HG03025 (cell line): ENCODE measurements around the gene AP3D1.
"Not testable (repeated sequence)": the region's sequence is repeated elsewhere in the genome, so short reads cannot be mapped to it uniquely, and the experiment has no call there.

Source experiments
- ATAC-seq: cut with Tn5 transposase; IDR thresholded peaks from one replicate; pipeline ENCODE4 v1.9.1; 2021; ENCODE audit warnings: mild to moderate bottlenecking, moderate library complexity; ENCODE audit not compliant: unreplicated experiment, low FRiP score

AP3D1 gene

DNA sequence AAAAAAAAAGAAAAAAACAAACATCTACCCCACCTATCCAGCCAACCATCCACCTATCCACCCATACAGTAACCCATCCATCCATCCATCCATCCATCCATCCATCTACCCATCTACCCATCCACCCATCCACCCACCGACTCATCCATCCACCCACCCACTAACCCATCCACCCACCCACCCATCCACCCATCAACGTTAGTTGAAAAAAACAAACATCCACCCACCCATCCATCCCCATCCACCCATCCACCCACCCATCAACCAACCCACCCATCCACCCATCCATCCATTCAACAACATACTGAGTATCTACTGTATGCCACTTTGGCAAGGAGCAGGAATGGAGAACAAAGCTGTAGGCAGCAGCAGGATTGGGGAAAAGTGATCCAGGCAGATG, 6.1 kb upstream of the AP3D1 start:
- ATAC-seq = no peak

DNA sequence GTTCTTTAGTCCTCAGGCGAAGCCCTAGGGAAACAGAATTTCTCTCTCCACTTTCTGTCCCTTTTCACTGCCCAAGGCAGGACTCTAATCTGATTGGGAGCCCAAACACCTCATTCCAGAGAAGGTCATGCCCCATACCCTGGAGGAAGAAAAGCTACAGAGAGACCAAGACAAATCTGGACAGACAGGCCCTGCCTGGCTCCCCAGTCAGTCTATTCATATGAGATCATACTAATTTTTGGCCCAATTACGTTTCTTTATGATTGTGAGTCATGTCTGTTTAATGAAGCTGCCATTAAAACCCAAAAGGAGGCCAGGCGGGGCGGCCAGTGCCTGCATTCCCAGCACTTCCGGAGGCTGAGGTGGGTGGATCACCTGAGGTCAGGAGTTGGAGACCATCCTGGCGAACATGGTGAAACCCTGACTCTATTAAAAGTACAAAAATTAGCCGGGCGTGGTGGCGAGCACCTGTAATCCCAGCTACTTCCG, 3.3 kb upstream of the AP3D1 start:
- ATAC-seq = no peak

DNA sequence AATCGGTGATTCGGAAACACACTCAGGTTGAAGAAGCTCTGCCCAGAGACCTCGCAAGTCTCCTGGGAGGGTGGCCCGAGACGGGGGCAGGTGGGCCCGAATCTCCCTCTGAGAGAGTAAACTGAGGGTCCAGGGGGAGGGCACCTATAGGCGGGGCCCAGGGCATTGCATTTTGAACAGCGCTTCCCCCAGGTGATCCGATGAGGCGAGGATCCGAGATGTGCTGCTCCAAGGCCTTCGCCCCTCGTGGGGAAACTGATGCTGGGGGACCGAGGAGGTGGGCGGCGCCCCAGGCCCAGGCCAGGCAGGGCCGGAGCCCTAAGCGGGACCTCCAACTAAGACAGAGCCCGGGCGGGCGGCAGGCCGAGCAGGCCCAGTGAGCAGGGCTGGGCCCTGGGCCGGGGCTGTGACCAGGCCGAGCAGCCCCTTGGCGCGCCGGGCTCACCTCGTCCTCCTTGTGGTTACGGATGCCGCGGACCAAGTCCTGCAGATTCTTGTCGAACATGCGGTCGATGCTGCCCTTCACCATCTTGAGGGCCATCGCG, 500 bp downstream of the AP3D1 start:
- peak; percentile 13 for ATAC-seq

DNA sequence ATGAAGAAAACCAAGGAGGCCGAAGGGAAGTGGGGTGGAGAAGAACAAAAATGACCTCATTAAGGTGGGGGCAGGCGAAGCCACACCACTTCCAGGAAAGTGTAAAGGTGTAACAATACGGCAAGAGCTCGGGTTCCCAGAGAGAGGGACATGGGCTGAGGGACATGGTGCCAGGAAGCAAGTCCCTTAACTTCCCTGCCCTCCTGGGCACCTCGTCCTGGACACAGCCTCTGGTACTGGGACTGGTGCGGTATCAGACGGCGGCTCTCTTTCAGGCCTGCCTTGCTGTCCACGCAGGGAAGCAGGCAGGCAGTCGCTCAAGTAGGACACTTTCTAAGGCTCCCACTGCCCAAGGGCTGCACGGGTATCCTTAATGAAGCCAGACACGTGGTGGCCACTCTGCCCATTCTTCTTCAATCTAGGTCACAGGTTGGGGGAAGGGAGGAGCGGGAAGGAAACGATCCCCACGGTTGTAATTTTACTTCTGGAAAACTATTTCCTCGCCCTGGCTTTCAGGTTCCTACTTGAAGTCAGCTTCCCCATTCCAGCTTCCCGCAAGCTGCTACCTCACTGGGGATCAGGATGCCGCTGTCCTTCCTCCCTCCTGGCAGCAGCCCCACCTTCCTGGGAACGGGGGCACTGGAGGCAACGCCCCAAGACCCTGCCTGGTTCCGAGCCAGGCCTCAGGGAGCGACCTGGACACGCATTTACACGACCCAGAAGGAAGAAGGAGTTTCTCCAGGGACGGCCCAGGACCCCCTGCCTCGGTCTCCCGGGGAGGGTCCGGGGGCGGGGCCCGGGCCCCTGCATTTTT, 1.2 kb downstream of the AP3D1 start:
- ATAC-seq = no peak

DNA sequence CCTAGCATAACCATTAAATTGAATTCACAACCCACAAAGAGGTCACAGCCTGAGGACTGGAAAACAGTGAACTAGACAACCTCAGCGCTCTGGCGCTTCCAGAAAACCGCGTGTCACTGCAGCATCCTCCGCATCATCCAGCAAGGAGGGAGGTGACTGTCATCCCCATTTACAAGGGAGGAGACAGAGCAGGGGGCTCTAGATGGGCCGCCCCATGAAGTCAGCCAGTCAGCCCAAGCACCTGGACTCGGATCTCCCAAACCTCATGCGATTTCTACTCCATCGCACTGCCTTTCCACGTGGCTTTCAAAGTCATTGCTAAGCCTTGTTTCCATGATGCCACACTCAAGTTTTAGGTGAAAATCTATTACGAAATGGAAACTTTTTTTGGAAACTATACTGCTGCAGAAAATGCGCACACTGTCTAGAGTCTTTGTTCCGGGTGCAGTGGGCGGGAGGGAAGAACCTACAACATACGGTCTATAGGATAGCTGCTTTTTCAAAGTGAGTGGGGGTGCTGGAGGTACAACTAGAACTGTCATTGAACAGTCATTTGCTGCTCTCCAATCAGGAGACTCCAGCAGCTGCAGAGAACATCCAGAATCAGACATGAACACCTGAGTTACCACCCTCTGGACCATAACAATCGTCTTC, 2.8 kb downstream of the AP3D1 start:
- no peak for ATAC-seq

DNA sequence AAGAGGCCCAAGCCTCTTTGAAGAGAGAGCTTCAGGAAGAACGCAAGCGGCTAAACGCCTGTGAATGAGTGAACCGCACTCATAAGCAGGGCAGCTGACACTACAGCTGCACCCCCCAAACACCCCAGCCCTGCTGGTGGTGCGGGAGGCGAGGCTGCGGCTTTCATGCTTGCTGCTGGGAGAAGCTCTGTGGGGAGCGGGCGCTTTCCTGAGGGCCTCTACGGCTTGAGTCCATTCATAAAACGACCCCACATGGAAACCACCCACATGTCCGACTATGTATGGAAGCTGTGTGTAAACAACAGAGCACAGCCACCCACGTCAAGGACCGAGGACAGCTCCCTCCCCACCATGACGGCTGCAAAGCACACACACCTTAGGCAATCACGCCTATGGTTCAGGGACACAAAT, 5.5 kb downstream of the AP3D1 start:
- no peak for ATAC-seq

DNA sequence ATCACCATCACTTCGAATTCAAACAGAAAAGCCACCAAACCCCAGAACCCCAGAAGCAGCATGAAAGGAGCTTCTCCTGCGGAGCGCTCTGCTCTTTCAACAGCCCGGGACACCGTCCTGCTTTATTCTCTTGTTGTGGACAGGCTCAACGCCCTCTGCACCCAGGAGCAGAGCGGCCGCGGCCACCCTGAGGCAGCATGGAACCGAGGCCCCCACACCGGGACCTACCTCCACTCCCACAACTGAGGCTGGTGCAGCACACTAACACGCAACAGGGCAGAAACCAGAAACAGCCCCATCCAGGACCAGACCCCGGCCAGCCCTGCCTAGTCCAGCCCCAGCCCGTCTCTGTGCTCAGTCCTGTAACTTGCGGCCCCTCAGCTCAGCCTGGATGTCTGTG, 7.2 kb downstream of the AP3D1 start:
- no peak for ATAC-seq

DNA sequence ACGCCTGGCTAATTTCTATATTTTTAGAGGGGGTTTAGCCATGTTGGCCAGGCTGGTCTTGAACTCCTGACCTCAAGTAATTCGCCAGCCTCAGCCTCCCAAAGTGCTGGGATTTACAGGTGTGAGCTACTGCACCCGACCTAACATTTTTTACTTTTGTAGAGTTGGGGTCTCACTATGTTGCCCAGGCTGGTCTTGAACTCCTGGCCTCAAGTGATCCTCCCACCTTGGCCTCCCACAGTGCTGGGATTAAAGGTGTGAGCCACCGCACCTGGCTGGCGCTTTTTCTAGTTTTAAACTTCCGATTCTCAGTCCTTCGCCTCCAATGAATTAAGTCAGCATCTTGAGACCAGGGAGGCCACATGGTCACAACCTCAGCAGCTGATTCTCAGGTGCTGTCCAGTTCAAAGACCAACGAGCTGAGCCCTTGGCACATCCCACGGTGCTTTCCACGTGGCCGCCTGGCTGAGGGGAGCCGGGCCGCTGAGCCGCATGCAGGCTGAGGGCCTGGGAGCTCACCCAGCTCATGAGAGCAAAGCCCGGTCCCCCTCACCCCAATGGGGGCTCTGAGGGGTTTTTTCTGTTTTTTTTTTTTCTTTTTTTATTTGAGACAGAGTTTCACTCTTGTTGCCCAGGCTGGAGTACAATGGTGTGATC, 9.1 kb downstream of the AP3D1 start:
- ATAC-seq = no peak

DNA sequence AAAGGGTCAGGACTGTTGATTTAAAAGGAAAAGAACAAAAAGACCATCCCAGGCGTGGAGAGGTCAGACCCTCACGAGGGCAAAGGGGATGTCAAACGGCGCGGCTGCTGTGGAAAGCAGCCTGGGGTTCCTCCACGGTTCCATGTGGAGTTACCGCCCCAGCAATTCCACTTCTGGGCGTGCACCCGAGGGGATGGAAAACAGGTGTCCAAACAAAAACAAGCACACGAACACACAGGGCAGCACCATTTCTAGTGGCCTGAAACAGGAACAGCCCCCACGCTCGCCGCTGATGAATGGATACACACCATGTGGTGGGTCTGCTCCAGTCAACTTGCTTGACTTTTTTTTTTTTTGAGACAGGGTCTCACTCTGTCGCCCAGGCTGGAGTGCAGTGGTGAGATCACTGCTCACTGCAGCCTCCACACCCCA, 11.2 kb downstream of the AP3D1 start:
- ATAC-seq = no peak

DNA sequence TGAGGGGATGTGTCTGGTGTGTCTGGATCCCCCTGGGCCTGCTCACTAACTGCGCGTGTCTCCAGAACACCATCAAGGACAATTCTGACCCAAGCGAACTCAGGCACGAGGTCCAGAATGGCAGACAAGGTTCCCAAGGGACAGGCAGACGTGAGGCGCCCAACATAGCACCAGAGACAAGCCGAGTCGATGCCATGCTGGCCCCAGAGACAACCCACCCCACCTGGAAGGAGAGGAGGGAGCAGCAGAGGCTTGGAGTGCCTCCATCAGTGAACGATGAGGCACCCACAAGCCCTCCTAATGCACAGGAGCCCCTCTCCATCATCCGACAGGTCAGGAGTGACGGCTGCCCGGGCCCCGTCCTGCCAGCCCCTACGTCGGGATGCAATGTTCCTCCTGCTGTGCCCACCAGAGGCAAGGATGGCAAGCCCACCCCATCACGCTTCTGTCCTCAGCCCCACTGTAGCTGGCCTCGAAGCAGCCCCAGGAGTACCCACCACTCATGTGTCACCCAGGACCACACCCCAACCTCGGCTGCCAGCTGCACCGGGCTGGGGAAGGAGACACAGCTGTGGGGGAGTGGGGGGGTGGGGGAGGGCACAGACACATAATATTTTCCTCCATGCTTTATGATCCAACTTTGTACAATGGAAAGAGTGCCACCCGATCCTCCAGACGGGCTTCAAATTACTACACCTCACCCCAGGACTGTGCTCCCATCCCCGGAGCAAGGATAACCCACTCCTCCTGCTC, 11.8 kb downstream of the AP3D1 start:
- no peak for ATAC-seq

DNA sequence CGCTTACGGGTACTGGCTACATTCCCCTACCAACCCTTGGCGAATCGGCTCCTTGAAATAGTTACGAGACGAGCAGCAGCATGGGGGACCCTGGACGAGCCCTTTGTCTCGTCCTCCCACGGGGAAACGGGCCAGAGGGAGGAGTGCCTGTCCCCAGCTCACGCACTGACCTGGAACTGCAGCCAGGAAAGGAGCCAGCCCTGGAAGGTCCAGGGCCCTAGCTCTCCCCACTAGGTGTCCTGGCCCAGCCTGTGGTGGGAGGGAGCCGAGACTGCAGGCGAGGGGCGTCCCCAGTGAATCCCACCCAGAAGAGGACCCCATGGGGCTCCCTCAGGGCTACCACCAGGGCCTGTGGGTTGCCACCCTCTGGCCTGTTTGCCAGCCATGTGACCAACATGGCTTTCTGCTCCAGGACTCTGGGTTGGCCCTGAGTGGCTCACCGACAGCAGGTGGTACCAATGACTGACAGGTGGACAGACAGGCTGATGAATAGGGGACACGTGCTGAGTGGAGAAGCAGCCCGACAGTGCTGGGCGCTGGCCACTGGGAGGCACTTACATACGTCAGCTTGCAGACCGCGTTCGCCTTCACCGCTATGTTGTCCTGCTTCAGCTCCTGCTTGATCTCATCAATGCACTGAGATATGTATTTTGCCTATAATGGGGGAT, 13.2 kb downstream of the AP3D1 start:
- no peak for ATAC-seq

DNA sequence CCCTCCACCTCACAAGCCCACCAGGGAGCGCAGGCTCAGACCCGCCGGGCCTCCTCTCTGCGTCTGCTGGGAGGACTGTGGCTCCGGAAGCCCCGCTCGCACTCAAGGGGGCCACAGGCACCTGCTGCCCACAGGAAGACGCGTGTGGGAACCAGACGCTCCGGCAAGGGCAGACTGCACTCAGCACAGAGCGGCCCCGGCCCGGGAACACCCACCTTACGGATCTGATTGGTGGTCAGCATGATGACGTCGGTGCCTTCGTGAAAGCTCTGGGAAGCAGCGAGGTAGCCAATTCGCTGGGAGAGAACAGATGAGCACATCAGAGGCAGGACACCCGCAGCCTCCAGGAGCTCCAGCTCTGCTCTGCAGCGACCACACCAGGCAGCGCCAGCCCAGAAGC, 14.6 kb downstream of the AP3D1 start:
- no peak for ATAC-seq

DNA sequence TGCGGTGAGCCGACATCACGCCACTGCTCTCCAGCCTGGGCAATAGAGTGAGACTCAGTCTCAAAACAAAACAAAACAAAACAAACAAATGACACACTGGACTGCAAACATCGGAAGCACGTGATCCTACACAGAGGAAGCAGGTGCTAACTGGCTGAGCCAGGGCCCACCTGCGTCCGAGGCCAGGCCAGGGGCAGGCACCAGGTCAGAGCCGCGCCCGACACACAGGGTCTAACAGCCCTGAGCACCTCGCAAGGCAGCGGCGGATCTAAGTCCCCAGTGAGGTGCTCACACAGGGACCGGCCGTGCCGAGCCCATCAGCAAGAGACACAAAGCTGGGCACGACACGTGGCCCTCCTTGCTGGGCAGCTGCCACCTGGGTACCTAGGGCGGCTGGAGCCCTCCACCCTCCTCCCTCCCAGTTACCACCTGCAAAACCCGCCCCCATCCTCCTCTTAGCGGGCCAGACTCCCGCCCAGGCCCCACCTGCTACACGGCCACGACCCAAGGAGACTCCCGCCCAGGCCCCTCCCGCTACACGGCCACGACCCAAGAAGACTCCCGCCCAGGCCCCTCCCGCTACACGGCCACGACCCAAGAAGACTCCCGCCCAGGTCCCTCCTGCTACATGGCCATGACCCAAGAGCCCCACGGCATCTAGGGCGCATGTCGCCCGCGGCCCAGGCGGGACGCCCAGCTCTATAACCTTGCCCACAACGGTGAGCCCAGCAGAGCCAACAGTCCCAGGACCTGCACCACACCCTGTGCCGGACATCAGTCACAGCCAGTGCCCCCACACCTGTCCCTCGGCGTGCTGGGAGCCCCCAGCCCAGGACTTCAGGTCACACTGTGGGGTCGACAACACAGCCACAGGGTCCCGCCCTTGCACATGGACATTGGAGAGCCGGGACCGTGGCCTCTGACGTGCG, 15.6 kb downstream of the AP3D1 start:
- no peak for ATAC-seq

DNA sequence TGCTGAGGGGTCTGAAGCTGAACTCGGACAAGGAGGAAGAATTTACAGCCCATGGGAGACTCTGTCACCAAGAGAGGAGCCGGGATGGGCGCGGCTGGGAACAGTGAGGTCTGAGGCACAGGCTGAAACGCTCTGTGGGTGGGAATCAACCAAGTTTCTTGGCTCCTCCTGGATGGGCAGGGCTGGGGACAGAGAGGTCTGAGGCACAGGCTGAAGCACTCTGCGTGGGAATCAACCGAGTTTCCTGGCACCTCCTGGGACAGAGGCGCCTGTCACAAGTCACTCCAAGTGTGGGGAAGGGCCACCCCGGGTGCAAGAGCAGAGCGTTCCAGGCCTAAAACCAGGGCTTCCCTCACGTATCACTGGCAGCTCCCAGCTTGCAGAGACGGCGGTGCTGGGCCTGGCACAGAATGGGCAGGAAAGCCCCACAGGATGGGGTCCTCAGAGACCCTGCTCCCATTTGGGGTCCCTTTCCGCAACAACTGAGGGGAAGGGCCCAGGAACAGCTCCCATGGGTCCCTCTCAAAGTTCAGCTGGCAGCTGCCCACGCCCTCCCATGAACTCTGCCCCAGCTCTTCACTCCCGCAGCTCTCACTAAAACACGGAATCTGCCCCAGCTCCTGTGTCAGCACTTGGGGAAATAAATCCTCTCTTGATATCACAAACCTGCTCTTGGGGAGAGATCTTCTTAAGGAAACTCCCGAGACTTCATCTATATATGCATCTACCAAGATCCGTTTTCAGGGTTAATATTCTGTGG, 18.5 kb downstream of the AP3D1 start:
- no peak for ATAC-seq

DNA sequence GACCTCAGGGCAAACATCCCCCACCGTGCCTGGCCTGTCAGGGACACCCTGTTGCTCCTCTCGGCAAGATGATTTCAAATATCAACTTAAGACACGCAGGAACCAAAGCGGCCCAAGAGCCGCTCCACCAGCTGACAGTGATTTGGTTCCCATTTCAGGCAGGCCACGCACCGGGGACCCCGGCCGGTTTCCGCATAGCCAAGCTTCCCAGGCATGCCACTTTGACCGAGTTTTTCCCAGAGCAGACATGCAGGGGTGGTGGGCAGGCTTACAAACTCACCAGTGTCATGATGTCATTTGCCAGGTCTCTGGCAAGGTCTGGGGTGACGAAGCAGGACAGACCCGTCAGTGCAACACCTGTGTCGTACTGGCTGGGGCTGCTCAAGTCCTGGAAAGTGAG, 19.2 kb downstream of the AP3D1 start:
- ATAC-seq = no peak

DNA sequence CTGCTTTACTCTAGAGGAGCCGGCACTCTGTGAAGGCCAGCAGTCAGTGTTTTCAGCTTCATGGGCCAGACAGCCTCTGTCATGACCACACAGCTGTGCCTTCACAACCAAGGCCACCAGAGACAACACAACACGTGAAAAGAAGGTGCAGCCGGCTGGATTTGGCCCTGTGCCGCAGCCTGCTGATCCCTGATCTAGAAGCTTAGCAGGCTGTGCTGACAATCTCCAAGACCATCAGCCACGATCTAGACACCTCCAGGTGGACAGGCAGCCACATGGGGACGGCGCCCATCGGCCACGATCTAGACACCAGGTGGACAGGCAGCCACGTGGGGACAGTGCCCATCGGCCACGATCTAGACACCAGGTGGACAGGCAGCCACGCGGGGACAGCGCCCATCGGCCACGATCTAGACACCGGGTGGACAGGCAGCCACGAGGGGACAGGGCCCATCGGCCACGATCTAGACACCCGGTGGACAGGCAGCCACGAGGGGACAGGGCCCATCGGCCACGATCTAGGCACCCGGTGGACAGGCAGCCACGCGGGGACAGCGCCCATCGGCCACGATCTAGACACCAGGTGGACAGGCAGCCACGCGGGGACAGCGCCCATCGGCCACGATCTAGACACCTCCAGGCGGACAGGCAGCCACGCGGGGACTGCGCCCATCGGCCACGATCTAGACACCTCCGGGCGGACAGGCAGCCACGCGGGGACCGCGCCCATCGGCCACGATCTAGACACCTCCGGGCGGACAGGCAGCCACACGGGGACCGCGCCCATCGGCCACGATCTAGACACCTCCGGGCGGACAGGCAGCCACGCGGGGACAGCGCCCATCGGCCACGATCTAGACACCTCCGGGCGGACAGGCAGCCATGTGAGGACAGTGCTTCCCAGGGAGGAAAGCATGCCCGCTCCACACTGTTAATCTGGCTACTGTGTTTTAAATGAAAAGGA, 20.1 kb downstream of the AP3D1 start:
- not testable (repeated sequence) for ATAC-seq
